HepG2 (cell line): ENCODE data around the gene ABCA8. TPM values are rescaled to one million over a fixed set of nuclear protein-coding genes. Genes with fewer than 3 reads are reported as not detected.

ENCODE experiments used
- AGO1 ChIP-seq: fragments of 200-400 bp; formaldehyde crosslinking; IDR thresholded peaks from 2 replicates; pipeline ENCODE4 v1.6.1; 2017; ENCODE audit warnings: mild to moderate bottlenecking, low read depth, low read length, moderate library complexity; ENCODE audit not compliant: poor library complexity, severe bottlenecking
- BRD4 ChIP-seq: sonication (generic); formaldehyde crosslinking; IDR thresholded peaks from 2 replicates; pipeline ENCODE4 v1.4.0; 2020; ENCODE audit warnings: missing genetic modification reagents
- GRHL1 ChIP-seq: sonication (generic); formaldehyde crosslinking; conservative IDR thresholded peaks from 2 replicates; pipeline ENCODE4 v1.8.0; 2022; ENCODE audit warnings: missing genetic modification reagents
- HNF1A ChIP-seq, 2 experiments: sonication (generic) in 1 of 2; formaldehyde crosslinking in 1 of 2; IDR thresholded peaks; 2 replicates each; pipeline versions ENCODE4 v1.4.0 to v1.6.1; 2016 to 2020; ENCODE audit warnings: borderline replicate concordance in 1 of 2, low read depth in 1 of 2, mild to moderate bottlenecking in 1 of 2, missing genetic modification reagents in 1 of 2
- KAT8 ChIP-seq: IDR thresholded peaks from 2 replicates; pipeline ENCODE4 v1.6.1; 2016; ENCODE audit warnings: missing genetic modification reagents, missing compliant biosample characterization
- KMT2A ChIP-seq: sonication (generic); formaldehyde crosslinking; IDR thresholded peaks from 2 replicates; pipeline ENCODE4 v1.4.0; 2020; ENCODE audit warnings: missing genetic modification reagents
- STAT6 ChIP-seq: sonication (generic); formaldehyde crosslinking; IDR thresholded peaks from 2 replicates; pipeline ENCODE4 v1.4.0; 2020; ENCODE audit warnings: missing genetic modification reagents, mild to moderate bottlenecking, borderline replicate concordance
- TEAD3 ChIP-seq: optimal IDR thresholded peaks from 2 replicates; pipeline ENCODE3; 2016; ENCODE audit warnings: borderline replicate concordance
- TEF ChIP-seq: sonication (generic); formaldehyde crosslinking; IDR thresholded peaks from 2 replicates; pipeline ENCODE4 v1.5.0; 2020; ENCODE audit warnings: missing genetic modification reagents
- THRA ChIP-seq: sonication (generic); formaldehyde crosslinking; IDR thresholded peaks from 2 replicates; pipeline ENCODE4 v1.4.0; 2020; ENCODE audit warnings: missing genetic modification reagents, borderline replicate concordance
- ZFP37 ChIP-seq: sonication (generic); formaldehyde crosslinking; IDR thresholded peaks from 2 replicates; pipeline ENCODE4 v1.4.0; 2020; ENCODE audit warnings: missing genetic modification reagents, borderline replicate concordance
- ZMAT5 ChIP-seq: sonication (generic); formaldehyde crosslinking; IDR thresholded peaks from 2 replicates; pipeline ENCODE4 v1.5.0; 2020; ENCODE audit warnings: mild to moderate bottlenecking, low read depth, missing genetic modification reagents, borderline replicate concordance
- ZNF362 ChIP-seq: sonication (generic); formaldehyde crosslinking; IDR thresholded peaks from 2 replicates; pipeline ENCODE4 v1.4.0; 2020; ENCODE audit warnings: missing genetic modification reagents, mild to moderate bottlenecking, borderline replicate concordance
- ZNF644 ChIP-seq: IDR thresholded peaks from 2 replicates; pipeline ENCODE4 v1.6.1; 2016; ENCODE audit warnings: low read depth
- ZNF878 ChIP-seq: sonication (generic); formaldehyde crosslinking; IDR thresholded peaks from 2 replicates; pipeline ENCODE4 v1.8.1; 2023; ENCODE audit warnings: mild to moderate bottlenecking, missing genetic modification reagents, moderate library complexity
- polyA plus RNA-seq, 8 experiments: library from polyadenylated mRNA; depleted of rRNA in 3 of 8; stranded (reverse) in 7 of 8; unstranded in 1 of 8; fragments of >200 nt; fragmentation: Illumina TruSeq in 4 of 8; extraction: Trizol in 4 of 8; gene quantifications; 2 replicates each; pipeline versions ENCODE4 v1.2.1 to v1.2.3, GENCODE V29; 2011 to 2016; ENCODE audit warnings: low read depth in 4 of 8, missing spikeins in 1 of 8, mixed read lengths in 1 of 8; ENCODE audit not compliant: insufficient read depth in 1 of 8
- total RNA-seq, 5 experiments: library from RNA; depleted of rRNA; stranded (reverse); fragments of >200 nt; fragmentation: Illumina TruSeq; extraction: Trizol; gene quantifications; 2 replicates each; pipeline ENCODE4 v1.2.3, GENCODE V29; 2016; ENCODE audit warnings: low read depth in 1 of 5

ABCA8 gene
- total and polyA plus RNA-seq, 2 of the 13 experiments (the other 11 are each of a cell fraction or from before 2014, with no cell fraction given) = 0.05 to 0.18 TPM

GRCh38 chr17:68937890-68938514 is 17.2 kb downstream of the ABCA8 start (continued):
- TF ChIP-seq STAT6 (CRISPR knock-in tag) = no peak
- no peak; the same call in 1 of the 2 replicates for TF ChIP-seq KAT8 (CRISPR knock-in tag)
- 0 out of 2 replicates have a peak, but pooled peaks have one; percentile 64 for TF ChIP-seq BRD4 (CRISPR knock-in tag)
- no peak for TF ChIP-seq ZNF878 (CRISPR knock-in tag)
- no peak for TF ChIP-seq KMT2A
- no peak for TF ChIP-seq TEF
- peak; percentile 72 for TF ChIP-seq TEAD3 (CRISPR knock-in tag)
- TF ChIP-seq ZNF644 (CRISPR knock-in tag) = peak; percentile 94
- peak; percentile 93 for TF ChIP-seq HNF1A (IDR thresholded peaks at IDR 0.05; ENCODE audit: low read depth)
- TF ChIP-seq HNF1A (CRISPR knock-in tag; IDR thresholded peaks at IDR 0.05; ENCODE audit: borderline replicate concordance) = peak; percentile 93
- no peak for TF ChIP-seq GRHL1 (CRISPR knock-in tag)
- TF ChIP-seq ZNF362 (CRISPR knock-in tag) = peak; percentile 91
- TF ChIP-seq THRA (CRISPR knock-in tag) = no peak
- TF ChIP-seq ZFP37 (CRISPR knock-in tag) = 0 out of 2 replicates have a peak, but pooled peaks have one; percentile 39
- no peak for TF ChIP-seq AGO1
- TF ChIP-seq ZMAT5 = no peak
